NCI-H345 (cell line): ENCODE measurements around the gene TFCP2L1.

Source experiments
- DNase-seq: peaks from one replicate; lab custom pipeline; 2025; lab: John Stamatoyannopoulos, UW

TFCP2L1 gene

GRCh38 chr2:121218386-121218938 is 66.5 kb downstream of the TFCP2L1 start:
- no peak for DNase-seq

DNA sequence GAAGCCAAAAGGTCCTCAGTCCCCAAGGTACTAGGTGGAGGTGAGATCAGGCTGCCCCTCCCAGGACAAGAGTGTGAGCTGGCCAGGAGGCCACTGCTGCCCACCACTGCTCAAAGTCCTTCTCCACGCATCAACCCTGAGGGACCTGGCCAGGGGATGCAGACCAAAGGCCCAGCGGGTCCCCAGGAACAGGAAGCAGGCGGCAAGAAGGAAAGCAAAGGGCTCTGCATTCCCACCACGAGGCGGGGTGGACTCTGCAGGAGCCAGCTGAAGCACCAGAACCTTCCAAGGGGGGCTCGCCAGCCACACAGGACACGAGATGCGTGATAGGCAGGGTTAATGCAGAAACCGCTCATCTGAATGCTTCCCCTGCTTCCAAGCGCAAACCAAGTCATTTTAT is 67.4 kb downstream of the TFCP2L1 start:
- DNase-seq: no peak

DNA sequence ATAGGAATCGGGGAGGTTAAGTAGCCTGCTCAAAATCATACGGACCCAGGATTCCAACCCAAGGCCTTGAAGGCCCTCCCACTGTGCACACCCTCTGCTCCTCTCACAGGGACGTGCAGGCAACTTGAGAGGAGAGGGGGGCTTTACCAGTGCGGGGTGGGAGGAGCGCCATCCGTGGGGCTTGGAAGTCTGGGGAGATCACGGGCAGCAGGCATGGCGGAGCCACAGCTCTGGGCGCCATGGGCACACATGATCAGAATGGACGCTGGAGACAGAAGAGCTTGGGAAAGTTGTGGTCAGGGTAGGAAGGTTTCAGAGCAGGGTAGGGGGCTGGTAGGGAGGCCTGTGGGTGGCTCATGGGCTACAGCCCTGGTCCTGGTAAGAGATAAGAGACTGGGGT is 70.7 kb downstream of the TFCP2L1 start:
- DNase-seq: no peak

GRCh38 chr2:121213386-121213785 is 71.6 kb downstream of the TFCP2L1 start:
- no peak for DNase-seq

DNA sequence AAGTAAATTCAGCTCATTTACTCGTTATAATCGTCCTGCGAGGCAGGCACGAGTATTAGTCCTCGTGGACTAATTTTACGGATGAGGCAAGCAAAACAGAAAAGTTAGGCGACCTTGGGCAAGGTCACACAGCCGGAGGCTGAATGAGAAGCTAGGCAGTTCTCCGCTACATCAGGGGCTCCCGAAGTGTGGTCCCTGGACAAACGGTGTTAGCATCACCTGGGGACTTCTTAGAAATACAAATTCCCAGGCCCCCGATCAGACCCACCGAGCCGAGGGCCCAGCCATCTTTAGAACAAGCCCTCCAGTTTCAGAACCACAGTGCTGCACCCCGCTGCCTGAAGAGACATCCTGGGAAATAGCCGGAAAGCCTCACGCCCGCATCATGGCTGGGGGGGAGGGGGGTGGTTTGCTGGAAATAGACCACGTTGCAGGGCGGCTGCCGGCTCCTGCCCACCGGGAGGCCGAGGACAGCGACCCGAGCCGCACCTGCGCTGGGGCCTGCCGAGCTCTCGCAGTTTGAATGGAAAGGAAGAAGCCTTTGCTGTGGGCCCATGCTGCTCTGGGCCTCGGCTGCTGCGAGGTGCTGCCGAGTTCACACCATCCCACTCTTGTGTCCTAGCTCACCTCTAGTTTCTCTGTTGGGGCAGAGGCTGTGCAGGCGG is 72.2 kb downstream of the TFCP2L1 start:
- DNase-seq: no peak

DNA sequence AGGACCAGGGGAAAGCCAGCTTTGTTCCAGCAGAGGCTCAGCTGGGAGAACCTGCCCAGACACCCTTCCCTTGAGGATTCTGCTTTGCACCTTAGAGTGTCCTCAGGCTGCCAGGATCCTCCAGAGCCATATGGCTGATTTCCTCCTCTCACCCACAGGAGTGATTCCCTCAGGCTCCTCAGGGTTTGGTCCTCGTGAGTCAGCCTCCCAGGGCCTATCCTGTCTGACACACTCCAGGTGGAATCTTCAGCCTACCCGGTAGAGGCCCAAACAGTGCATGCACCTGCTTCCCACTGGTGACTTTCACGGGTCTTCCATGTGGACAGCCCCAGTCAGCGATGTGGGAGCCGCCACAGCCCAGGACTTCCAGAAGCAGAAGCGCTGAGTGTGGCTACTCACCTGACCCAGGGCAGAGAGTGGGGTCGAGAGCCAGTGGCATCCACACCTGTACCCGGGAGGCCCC is 73.3 kb downstream of the TFCP2L1 start:
- DNase-seq: no peak

DNA sequence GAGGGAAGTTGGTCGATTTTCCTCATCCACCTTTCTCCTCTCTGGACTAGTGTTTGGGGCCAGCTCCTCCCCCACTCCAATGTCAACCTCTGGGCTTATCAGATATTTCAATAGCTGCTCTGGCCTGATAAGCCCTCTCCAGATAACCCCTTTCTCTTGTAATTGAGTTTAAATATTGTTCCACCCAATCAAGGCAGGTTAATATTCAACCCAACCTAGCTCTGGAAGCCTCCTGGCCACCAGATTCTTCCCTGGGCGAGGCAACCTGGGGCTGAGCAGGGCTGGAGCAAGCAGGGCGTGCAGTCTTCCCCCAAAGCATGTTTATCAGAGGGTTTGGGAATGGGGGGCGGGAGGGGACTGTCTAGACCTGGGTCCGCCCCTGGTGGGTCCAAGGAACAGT is 73.8 kb downstream of the TFCP2L1 start:
- no peak for DNase-seq

- DNase-seq: no peak
These were observed 74.3 kb downstream of the TFCP2L1 start for GRCh38 chr2:121210691-121211090.

- DNase-seq: no peak
These were observed 75.9 kb downstream of the TFCP2L1 start for GRCh38 chr2:121209014-121209610.

GRCh38 chr2:121207494-121207893 is 77.5 kb downstream of the TFCP2L1 start:
- DNase-seq: no peak

- peak; percentile 61 for DNase-seq
These were observed 79.6 kb downstream of the TFCP2L1 start for GRCh38 chr2:121205321-121205942.

DNA sequence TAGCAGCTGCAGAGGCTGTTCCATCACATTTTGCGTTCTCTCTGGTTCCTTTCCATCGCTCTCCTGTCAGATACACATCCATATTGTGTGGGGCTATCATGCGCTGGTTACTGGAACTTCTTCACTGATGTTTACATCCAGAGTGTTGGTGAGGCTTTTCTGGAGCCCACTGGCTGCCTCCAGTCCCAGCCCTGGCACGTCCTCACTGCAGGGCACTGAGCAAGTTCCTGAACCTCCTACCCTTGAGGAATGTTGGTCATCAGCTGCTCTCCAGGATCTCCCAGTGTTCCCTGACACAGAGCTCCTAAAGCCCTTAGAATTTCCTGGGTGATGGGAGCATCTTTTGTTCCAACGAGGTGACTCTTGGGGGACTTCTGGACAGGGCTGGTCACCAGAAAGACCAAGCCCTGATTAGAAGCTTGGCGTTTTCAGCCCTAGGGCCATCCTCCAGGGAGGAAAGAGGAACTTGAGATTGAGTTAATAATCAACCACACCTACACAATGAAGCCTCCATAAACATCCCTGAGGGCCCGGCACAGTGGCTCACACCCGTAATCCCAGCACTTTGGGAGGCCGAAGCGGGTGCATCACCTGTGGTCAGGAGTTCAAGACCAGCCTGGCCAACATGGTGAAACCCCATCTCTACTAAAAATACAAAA is 81.3 kb downstream of the TFCP2L1 start:
- DNase-seq: no peak

DNA sequence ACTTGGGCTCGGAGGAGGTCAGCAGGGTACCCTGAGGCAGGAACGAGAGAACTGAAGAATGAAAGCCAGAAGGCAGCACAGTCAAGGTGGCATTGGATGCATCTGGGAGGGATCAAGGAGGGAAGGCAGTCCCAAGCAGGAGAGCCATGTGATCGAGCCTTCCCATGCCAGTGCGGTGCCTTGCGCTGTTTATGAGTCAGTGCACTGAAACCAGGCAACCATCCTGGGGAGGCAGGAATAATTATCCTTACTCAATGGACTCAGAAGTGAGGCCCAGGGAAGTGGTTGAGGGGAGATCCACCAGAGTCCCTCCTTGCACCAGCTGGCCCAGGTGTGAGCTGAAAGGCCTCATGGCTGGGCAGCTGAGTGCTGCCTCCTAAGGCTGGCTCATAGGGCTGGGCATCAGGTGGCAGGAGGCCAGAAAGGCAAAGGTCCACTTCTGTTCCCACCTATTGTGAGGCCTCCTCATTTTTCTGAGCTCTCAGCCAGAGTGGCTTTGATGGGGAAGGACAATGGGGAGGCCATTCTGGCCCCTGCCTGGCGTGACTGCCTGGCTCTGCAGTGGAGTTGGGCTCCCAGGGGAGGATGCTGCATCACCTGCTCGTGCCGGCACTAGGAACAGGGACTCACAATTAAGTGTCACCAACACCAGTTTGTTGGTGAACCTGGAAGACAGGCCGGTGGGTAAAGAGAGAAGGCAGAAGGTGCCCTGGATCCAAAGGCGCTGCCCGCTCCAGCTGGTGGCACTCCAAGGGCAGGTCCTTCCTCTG is 82.3 kb downstream of the TFCP2L1 start:
- DNase-seq: peak; percentile 30

GRCh38 chr2:121201796-121202195 is 83.2 kb downstream of the TFCP2L1 start:
- no peak for DNase-seq

GRCh38 chr2:121200419-121201315 is 84.3 kb downstream of the TFCP2L1 start:
- DNase-seq: no peak

DNA sequence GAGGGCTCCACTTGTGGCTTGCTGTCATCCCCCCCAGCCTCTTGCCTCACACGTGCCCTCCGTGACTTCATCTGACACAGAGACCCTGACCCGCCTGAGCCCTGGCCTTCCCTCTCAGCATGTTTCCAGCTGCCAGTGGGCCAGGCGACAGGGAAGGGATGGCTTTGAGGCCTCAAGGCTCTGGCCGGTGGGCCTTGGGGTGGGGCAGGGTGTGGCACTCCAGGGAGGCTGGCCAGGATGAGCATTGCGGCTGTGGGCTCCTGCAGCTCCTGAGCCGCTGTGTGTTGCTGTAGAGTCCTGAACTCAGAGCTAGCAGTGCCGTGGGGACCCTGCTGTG is 85.0 kb downstream of the TFCP2L1 start:
- no peak for DNase-seq

DNA sequence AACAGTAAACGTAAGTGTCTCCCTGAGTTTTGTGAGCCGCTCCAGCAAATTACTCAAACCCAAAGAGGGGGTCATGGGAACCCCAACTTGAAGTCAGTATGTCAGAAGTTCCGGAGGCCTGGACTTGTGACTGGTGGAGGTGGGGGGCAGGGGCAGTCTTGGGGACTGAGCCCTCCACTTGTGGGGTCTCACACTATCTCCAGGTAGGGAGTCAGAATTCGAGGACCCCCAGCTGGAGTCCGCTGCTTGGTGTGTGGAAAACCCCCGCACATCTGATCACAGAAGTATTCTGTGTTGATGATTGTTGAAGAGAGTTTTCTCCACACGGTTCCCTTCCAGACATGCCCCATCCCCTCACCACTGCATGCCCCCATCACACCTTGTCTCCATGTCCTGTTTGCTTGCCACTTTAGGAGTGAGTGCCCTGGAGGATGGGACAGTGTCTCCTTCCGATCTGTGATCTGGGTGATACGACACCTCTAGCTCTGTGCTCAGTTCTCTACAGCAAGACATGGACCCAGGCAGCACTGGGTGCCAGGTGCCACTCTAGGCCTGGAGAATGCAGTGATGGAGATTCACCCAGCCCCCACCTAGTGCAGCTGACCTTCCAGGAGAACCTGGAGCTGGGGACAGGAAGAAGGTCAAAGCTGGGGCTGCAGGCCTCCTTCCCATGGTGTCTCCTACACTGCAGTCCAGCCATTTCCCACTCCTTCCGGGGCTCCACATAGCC is 85.6 kb downstream of the TFCP2L1 start:
- no peak for DNase-seq

DNA sequence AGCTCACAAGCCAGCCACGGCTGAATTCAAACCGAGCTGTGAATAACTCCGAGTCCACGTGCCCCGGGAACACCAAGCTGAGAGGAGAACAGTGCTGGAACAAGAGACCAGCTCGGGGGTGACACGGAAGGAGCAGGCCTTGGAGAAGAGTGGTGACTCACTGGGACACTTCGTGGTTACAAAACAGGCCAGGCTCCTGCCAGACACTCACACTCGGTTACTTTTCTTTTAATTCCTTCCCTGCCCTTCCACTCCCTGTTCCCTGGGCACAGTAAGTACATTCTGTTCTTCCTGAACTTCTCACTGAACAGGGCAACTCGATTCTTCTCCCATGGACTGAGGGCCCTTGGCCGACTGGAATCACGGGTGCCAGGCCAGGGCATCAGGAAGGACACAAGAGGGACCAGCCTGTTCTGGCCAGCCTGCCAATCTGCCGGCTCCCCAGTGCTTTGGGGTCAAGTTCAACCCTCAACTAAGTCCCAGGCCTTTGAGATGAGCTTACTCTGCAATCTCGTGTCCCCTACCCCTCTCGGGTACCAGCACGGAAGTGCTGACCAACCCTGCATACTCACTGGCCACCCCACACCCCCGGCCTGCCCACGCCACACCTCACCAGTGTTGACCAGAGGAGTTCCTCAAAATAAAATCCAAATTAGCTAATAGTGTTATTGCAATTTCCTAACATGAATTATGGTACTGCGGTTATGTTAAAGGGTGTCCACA is 87.5 kb downstream of the TFCP2L1 start:
- no peak for DNase-seq

DNA sequence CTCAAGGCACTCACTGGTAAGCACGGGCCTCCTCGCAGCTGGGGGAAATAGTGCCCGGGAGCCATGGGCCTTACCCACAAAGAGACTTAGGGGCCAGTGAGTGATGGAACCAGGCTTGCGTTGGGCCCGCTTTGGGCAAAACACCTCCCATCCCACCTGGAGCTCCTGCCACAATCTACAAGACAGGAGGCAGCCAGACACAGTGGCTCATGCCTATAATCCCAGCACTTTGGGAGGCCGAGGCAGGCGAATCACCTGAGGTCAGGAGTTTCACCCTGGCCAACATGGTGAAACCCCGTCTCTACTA is 88.2 kb downstream of the TFCP2L1 start:
- DNase-seq: no peak
